Activated effector memory CD4-positive, alpha-beta T cell treated with anti-CD3 and anti-CD28 coated beads, Interleukin-2, amount 50 U/mL, for 16 hours (primary cell): ENCODE measurements around the gene TAS1R2.

Experiments
- DNase-seq: peaks from one replicate; pipeline ENCODE4 v3.0.0-alpha.2; 2020

TAS1R2 gene

DNA sequence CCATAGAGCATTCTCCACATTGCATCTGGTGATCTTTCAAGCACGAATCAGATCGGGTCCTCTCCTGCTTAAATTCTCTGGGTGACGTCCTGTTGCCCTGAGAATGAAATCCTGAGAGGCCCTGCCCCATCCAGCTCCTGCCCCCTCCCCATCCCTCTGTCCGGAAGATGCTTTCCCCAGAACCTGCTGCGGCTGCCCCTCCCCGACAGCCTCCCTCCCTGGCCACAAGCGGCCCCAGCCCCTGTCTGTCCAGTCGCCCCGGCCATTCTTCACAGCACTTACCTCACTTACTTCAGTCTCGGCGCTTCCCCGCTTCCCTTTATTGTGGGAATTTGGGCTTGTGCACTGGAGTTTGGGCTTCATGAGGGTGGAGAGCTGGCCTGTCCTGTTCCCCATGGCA lies 40.3 kb downstream of the TAS1R2 start:
- no peak for DNase-seq

DNA sequence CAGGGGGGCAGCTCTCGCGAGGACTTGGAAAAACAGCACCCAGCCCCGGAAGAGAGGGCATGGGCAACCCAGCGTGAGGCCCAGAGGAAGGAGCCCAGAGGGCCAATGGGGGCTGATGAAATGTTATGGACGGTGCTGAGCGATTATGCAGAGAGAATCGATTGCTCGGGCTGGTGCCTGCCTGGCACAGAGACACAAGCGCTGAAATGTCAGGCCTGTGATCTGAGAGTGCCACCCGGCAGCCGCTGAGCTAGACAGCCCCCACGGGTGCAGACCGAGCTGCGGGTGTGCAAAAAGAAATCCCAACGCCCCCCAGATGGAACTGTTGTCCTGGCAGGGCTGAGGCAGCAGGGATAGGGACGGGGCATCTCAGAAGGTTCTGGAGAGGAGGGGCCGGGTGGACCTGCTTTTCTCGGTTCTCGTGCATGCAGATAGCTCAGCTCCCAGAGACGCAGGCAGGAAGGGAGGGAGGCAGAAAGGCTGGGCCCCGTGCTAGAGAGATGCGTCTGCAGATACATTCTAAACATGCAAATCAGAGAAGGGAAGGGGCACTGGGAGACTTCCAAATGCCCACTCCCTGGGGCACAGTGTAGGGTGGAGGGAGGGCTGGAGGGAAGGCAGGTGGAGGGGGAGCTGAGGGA lies 41.5 kb downstream of the TAS1R2 start:
- DNase-seq = no peak

DNA sequence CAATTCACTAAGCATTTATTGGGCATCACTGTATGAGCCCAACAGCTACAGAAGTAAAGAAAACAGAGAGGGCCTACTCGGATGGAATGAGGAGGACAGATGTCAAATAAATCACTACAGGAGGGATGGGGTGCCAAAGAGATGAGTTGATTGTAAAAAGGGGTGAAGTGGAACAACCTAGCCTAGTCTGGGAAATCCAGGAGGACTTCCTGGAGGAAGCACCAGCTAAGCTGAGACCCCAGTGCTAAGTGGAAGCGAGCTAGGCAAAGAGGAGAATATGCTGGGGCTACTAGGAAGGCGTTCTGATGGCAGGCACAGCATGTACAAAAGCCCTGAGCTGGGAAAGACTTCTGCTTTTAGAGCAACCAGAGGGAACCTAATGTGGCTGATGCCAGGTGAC lies 42.1 kb downstream of the TAS1R2 start:
- no peak for DNase-seq

DNA sequence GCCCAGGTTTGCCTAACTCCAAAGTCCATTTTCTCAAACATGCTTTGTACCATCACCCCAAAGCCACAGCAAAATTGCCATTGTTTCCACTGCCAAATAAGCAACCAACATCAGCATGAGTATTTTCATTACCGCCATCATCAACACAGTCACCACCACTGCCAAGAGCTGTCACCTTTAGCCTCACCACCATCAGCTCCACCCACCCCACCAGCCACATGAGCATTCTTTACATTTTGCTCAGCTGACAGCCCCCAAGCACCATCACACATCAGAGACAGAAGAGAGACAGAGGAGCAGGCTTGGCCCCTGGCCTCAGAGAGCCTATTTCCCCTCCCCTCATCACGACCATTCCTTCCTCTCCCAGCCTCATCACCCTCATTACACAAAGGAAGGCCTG lies 42.7 kb downstream of the TAS1R2 start:
- DNase-seq = no peak

DNA sequence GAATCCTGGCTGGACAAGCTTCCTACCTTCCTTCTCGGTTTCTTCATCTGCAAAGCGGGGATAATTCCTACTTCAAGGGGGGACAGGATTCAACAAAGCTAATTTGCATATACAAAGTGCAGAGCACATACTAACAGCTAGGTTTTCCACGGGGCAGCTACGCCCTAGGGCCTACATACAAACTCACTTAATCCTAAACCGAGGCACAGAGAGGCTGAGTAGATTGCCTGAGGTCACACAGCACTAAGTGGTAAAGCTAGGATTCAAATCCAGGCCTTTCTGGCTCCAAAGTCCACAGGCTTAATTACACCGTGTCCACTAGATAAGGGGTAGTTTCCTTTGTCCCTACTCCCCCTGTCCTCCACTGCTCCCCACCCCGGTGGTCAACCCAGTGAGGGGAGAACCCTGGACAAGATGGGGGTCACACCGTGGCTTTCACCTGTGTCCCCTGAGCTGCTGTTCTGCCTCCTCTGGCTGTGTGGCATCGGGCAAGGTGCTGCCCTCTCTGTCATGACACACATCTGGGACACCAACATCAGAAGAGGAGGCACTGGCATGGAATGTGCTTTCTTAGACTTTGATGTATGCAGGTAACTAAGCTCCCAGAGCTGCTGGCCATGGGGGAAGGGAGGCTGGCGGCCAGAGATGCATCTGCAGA lies 44.5 kb downstream of the TAS1R2 start:
- no peak for DNase-seq

DNA sequence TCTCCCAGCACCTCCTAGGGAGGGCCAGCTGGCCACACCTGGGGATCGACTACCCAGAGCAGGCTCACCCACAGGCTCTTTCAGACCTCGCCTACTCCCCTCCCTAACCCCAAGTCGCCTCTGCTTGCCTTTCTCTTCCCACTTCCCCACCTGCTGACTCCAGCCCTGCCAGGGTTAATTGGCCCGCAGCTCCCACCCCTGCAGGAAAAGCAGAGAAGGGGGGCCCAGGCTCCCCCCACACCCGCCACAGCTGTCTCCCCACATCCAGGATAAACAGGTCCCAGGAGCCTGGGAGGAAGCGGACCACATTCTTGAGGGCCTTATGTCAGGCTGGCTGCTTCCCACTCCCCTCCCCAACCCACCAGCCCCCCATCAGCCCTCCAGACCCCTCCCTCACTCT lies 45.0 kb downstream of the TAS1R2 start:
- no peak for DNase-seq

DNA sequence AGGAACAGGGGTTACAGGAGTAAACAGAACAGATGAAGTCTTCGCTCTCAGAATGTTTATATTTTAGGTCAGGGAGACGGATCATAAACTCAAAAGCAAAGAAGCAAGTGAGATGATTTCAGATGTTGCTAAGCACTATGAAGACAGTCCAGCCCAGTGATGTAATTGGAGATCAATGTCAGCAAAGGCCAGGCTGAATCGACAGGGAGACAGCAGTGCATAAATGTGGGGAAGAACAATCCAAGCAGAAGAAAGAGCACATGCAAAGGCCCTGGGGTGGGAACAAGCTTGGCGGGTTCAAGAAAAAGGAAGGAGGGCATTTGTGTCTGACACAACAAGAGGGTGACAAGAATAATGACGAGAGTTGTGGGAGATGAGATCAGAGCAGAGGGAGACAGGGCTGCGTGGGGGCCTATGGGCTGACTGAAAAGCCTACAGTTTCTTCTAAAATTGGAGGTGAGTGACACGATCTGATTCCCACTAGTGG lies 47.0 kb downstream of the TAS1R2 start:
- no peak for DNase-seq

DNA sequence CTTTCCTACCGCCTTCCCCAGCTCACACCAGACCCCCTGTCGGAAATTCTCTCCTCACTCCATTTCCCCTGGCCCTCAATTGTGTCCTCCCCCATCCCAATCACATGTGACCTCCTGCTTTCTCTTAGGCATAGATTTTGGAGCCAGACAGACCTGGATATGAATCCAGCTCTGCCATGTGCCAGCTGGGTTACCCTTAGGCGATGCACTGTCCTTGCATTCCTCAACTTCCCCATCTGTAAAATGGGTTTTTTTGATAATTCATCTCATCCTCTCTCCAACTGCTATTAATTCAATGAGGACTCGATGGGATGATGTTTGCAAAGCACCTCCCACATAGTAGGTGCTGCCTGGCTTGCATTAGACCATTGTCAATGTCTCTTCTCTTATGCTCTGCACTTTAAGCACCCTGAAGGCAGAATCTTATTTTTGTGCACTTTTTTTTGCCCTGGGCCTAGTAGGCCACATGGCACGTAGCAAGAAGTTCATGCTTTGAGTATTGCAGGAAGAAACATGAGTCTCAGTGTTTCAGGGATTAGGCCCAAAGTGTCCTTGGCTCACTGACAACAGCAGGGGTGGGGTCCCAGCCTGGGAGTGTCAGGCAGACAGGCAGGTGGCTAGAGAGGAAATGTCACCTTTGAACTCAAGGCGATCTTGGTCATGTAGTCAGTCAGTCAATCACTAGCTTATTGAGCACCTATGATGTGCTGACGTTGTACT lies 47.6 kb downstream of the TAS1R2 start:
- no peak for DNase-seq

DNA sequence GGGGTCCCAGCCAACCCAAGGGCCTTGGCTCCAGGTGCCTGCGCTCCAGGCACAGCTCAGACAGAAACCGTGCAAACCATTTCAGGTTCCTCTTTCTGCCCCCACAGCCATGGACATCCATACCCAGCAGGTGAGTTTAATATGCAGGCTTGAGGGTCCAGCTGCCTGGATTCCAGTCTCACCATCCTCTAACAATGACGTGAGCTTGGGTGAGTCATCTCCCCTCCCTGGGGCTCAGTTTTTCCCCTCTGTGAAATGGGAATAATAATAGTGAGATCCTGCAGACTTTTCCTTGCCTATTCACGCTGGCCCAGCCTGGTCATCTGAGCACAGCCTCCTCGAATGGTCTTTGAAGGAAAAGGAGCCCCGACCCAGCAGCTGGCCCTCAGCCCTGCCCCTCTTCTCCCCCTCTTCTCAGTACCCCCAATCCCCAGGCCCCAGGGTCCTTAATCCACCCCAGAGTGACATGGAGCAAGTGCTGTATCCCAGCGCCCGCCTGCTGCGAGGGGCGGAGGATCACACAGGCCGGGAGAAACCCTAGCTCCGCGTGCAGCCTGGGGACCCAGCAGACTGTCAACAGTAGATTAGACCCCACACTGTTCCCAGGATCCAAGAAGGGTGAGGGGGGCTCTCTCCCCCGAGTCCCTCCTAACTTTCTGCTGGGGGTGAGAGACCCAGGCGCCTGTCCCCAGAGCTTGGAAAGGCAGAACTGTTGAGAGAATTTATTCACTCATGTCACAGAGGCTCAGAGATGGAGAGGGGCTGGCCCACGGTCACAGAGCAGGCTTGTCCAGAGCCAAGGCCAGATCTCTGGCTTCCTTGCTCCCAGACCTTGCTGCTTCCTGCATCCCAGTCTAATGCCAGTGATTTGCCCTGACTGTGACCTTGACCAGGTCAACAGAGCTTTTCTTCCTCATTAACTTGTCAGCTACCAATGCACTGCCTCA lies 49.2 kb downstream of the TAS1R2 start:
- DNase-seq = no peak

DNA sequence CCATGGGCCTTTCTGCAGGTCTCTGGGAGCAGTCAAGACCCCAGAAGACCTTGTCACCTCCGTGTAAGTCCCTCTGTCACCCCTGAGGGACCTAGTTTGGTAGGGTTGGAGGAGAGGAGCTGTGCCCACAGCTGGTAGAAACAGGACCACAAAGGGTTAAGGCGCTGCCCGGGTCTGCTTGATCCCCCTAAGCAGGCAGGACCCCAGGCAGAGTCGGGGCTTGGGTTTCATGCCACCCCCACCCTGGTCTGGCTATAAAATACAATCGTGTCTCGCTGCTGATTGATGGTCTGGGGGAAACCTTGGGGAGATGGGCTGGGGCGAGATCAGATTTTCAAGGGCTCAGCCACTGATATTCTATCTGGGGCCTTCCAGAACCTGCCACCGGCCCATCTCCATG lies 50.9 kb downstream of the TAS1R2 start:
- DNase-seq = no peak

DNA sequence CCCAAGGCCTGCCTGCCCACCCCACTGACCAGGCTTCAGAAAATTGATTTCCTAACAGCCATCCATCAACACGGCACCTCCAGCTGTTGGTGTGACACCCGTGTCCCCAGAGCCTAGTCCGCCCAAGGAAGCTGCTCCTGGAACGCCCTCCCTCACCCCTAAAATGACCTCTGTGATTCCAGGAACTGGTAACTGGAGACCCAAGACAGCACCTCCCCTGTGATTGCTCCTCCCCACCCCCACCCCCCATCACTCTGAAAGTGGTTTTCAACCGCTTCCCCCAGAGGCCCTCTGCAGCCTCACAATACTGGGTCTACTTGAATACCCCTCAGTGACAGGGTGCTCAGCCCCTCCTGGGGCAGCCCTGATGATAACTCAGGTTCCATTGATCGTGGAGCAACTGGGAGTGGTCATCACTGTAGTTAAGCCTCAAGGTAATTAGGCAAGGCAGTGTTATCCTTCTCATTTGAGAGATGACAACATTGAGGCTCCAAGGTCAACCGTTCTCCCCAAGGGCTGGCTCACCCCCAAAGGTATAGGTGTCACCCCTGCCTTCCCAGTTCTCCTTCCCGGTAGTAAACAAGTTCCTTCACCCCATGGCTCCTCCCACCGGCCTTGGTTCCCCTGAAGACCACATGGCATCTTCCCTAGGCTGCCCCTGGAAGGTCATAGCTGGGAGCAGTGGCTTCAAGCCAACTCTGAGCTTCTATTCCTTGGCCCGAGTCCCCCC lies 52.0 kb downstream of the TAS1R2 start:
- no peak for DNase-seq

DNA sequence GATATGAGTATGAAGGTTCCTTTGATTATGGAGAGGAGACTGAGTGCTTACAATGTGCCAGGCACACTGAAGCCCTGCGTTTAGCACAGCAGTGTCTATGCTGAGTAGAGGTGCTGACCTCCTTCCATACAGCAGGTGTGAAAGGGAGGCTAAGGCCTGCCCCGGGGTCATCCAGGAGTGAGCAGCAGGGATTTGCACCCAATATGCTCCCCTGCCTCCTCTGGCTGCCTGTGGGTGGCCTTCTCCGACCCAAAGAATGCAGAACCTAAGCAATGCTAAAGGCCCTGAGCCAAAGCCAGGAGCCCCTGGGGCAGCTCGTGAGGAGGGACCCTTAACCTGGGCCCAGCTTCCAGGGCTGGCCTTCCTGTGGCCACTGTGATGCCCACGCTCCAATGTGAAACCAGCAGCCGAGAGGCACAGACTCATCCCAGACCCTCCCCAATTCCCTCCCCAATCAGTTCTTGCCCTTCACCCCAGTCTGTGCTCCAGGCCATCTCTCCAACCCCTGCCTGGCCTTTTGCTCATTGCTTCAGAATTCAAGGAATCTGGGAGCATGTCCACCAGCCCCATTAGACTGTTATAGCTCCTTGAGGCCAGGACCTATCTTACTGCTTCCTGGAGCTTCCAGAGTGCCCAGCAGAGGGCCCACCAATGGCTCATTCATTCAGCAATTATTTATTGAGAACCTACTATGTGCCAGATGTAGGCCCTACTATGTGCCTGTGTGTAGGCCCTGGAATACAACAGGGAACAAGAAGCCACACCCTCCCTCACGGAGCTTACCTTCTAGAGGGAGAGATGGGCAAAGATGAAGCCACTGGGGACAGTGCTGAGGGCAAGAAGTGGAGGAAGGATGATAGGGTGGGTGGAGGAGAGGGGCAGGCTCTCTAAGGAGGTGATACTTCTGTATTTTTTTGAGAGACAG lies 53.3 kb downstream of the TAS1R2 start:
- no peak for DNase-seq

DNA sequence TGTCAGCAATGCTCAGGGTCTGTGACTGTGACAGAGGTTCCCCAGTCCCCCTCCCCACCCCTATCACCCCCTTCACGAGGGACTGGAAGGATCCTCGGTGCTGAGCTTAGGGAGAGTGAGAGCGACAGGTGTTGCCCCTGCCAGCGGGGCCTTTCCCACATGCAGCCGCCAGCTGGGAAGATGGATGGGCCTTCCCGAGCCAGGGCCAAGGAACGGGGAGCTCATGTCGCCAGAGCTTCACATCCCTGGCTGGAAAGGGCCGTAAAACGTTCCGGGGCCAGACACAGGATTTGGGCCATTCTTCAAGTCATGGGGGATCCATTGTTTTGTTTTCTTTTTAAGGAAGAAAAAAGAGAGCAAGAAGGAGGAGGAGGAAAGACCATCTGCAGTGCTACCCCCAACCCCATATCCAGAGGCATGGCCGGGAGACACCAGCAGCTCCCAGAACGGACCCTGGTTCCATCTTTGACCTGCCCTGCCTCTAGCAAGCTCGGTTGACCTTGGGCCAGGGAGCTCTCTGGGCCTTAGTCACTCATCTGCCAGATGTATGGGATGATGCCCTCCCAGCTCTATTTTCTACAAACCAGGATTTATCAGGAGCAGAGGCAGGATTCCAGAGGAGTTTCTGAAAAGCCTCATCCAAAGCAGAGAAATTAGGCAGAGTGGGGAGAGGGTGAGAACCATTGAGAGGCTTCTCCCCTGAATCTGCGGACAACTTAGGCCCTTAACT lies 54.1 kb downstream of the TAS1R2 start:
- DNase-seq = no peak

DNA sequence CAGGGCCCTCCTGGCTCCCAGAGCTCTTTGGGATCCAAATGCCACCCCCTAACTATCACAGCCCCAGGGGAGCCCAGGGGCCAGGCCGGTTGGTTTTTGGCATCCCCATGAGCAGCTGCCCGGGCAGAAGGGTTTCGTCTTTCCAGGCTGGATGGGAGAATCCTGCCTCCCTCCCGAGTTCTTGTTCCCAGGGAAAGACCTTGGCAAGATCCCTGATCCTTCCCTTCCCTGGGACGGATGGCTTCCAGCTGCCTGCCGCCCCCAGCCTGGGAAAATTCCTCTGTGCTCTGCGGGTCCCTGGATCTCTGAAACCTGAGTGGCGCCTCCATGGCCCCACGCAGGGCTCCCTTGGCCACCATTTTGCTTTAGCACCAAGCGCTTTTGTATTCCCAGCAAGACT lies 55.6 kb downstream of the TAS1R2 start:
- DNase-seq = no peak

DNA sequence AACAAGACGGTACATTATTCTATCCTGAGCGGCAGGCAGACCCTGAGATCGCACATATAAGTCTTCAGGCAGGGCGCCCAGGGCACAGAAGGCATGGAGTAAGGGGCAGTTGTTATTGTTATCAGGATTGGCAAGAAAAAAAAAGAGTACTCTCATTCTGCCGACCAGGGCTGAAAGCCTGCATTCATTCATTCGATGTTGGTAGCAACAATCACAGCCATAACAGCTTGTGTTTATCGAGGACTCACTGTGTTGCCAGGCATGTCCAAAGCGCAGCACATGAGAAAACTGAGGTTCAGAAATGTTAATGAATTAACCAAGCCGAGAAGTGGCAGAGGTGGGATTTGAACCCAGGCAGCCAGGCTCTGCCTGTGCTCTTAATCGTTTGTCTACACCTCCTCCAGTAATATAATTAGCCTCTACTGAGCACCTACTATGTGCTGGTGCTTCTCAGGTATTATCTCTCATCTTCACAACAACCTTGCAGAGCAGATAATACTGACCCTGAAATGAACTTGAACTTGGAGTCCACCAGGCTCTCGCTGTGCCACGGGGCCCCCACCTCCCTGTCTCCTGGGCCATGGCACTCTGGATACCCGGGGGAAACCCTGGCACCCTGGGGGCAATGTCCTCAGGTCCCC lies 56.2 kb downstream of the TAS1R2 start:
- DNase-seq = no peak

DNA sequence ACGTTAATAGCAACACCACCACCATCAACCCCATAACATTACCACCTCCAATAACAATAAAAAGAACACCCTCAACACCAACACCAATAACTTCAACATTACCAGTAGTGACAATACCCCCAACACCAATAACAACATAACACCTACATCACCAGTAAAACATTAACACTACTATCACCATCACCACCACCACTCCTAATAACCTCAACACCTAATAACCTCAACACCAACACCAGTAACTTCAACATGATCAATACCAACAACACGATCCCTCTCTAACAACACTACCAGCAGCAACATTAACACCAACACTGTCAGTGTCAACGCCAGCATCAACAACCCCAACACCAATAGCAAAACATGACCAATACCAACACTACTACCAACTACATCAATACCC lies 57.2 kb downstream of the TAS1R2 start:
- DNase-seq = no peak

DNA sequence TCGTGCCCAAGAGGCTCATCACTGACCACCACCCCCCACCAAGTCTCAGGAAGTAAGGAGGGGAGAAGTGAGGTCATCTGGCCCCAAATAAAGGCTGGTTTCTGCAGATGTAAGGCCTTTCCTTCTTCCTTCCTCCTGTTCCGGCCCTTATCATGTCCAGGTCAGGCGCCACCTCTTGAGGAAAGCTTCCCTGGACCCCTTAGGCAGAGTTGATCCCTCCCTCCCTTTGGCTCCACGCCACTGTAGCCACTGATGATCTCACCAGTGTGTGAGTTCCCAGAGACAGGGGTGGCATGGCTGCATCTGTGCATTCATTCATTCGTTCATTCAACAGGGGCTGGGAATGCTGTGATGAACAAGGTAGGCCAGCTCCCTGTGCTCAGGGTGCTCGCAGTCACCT lies 59.2 kb downstream of the TAS1R2 start:
- DNase-seq = no peak

DNA sequence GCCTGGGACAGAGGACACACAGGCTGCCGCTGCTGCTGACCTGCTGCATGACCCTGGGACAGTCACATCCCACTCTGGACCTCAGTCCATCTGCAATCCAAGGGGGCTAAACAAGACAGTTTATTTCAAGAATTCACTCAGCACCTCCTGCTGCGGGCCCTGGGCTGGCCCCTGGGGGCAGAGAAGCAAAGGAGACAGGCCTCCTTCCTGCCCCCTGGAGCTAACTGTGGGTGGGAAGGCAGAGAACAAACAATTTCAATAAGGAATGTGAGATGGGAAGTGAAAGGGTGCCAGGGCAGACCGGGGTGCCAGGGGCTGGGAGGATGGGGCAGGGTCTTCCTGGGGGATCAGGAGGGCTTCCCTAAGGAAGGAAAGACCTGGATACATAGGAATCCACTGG lies 60.0 kb downstream of the TAS1R2 start:
- DNase-seq = no peak

DNA sequence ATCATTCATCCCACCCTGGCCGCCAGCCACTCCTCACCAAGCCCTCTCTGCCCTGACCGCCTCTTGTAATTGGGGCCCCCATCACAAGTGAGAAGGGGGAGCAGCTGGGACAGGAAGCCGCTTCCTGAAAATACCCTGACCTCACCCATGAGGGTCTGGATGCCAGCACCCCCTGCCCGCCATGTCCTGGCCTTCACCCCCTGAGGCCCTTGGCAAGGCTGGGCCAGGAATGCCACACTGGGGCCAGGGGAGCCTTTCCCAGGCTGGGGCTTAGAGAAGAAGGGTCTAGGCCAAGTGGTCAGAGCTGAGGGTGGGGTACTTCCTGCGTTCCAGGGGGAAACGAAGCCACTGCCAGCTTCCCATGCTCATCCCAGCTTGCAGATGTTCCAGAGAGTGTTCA lies 60.5 kb downstream of the TAS1R2 start:
- DNase-seq = no peak

DNA sequence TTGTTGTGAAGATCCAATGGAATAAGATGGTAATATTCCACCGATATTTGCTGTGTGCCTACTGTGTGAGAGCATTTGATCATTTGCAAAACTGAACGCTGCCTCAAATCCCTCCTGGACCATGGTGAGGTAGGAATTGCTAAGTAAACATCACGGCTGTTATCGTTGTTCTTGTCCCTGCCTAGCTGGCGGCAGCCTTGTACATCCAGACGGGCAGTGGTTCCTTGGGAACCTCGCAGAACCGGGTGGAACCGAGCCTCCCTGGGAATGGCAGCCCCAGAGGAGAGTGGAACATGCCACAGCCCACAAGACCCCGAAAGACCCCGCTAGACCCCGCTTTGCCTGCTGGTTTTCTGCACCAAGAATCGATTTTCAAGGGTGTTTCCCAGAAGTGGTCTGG lies 60.9 kb downstream of the TAS1R2 start:
- no peak for DNase-seq
